Smooth muscle cell of the brain vasculature (primary cell): Measurements from ENCODE around the gene RFT1.
"Not testable (repeated sequence)": the region's sequence is repeated elsewhere in the genome, so short reads cannot be mapped to it uniquely, and the experiment has no call there.

Experiments used
- DNase-seq: peaks from one replicate; pipeline ENCODE4 v3.0.0-alpha.2; 2012; ENCODE audit warnings: low read depth, low spot score

The RFT1 gene

GRCh38 chr3:53163444-53164387 lies 33.5 kb upstream of the RFT1 start:
- no peak for DNase-seq

GRCh38 chr3:53162672-53163443 lies 32.6 kb upstream of the RFT1 start:
- no peak for DNase-seq

- DNase-seq, result no peak
Observed at GRCh38 chr3:53161820-53162671, 31.8 kb upstream of the RFT1 start.

- no peak for DNase-seq
Observed at GRCh38 chr3:53161450-53161819, 31.2 kb upstream of the RFT1 start.

- DNase-seq, result peak; percentile 20
Observed at GRCh38 chr3:53160660-53161449, 30.6 kb upstream of the RFT1 start, which contains the start of gene PRKCD. Gene PRKCD, plus strand, starts transcription at chr3:53161209. Its CDS starts 17,214 bp downstream, at chr3:53178423.

GRCh38 chr3:53160061-53160659 lies 29.9 kb upstream of the RFT1 start:
- DNase-seq, result no peak

- no peak for DNase-seq
Observed at GRCh38 chr3:53159156-53160060, 29.2 kb upstream of the RFT1 start.

GRCh38 chr3:53158765-53159155 lies 28.5 kb upstream of the RFT1 start:
- no peak for DNase-seq

GRCh38 chr3:53157974-53158580 lies 27.8 kb upstream of the RFT1 start:
- DNase-seq, result no peak

GRCh38 chr3:53156368-53156834 lies 26.2 kb upstream of the RFT1 start:
- DNase-seq, result no peak

GRCh38 chr3:53155760-53156159 lies 25.5 kb upstream of the RFT1 start:
- DNase-seq, result no peak

GRCh38 chr3:53154881-53155285 lies 24.6 kb upstream of the RFT1 start:
- DNase-seq, result no peak

- DNase-seq, result no peak
Observed at GRCh38 chr3:53153980-53154379, 23.7 kb upstream of the RFT1 start.

- DNase-seq, result no peak
Observed at GRCh38 chr3:53153264-53153823, 23.1 kb upstream of the RFT1 start.

GRCh38 chr3:53151870-53152660 lies 21.8 kb upstream of the RFT1 start:
- DNase-seq, result no peak

- DNase-seq, result no peak
Observed at GRCh38 chr3:53151465-53151864, 21.2 kb upstream of the RFT1 start.

GRCh38 chr3:53151086-53151438 lies 20.8 kb upstream of the RFT1 start:
- DNase-seq, result not testable (repeated sequence)
